GM21619 (cell line): ENCODE data around the gene MEIOSIN.
A peak's percentile ranks its signal among the peaks of the same experiment; 100 is the strongest.

ENCODE experiments used
- ATAC-seq: cut with Tn5 transposase; IDR thresholded peaks from one replicate; pipeline ENCODE4 v1.9.1; 2021; ENCODE audit not compliant: unreplicated experiment

The MEIOSIN gene

GRCh38 chr19:45764945-45765701 is 31.9 kb downstream of the MEIOSIN start:
- ATAC-seq: no peak

GRCh38 chr19:45765702-45766295 is 32.6 kb downstream of the MEIOSIN start:
- ATAC-seq: no peak

GRCh38 chr19:45766296-45766868 is 33.1 kb downstream of the MEIOSIN start:
- ATAC-seq: no peak

GRCh38 chr19:45766869-45767346 is 33.7 kb downstream of the MEIOSIN start:
- ATAC-seq: no peak

GRCh38 chr19:45767410-45767880 is 34.2 kb downstream of the MEIOSIN start:
- no peak for ATAC-seq

GRCh38 chr19:45767881-45768654 is 34.8 kb downstream of the MEIOSIN start:
- ATAC-seq: no peak

GRCh38 chr19:45768655-45768983 is 35.4 kb downstream of the MEIOSIN start:
- ATAC-seq: no peak

GRCh38 chr19:45768984-45769782 is 35.9 kb downstream of the MEIOSIN start, which contains the start of gene SIX5:
SIX5 (minus strand) TSS chr19:45769252; CDS start chr19:45768844, 408 bp downstream.
- peak; percentile 46 for ATAC-seq

- no peak for ATAC-seq
Measured at GRCh38 chr19:45769821-45770191, 36.6 kb downstream of the MEIOSIN start.

GRCh38 chr19:45770192-45771101 is 37.2 kb downstream of the MEIOSIN start:
- ATAC-seq: peak; percentile 47

GRCh38 chr19:45771311-45771933 is 38.2 kb downstream of the MEIOSIN start:
- no peak for ATAC-seq

GRCh38 chr19:45772130-45772840 is 39.0 kb downstream of the MEIOSIN start:
- no peak for ATAC-seq

- no peak for ATAC-seq
Measured at GRCh38 chr19:45772912-45773311, 39.7 kb downstream of the MEIOSIN start.

- no peak for ATAC-seq
Measured at GRCh38 chr19:45773384-45773783, 40.1 kb downstream of the MEIOSIN start.

GRCh38 chr19:45774765-45775164 is 41.5 kb downstream of the MEIOSIN start:
- ATAC-seq: no peak

- no peak for ATAC-seq
Measured at GRCh38 chr19:45777395-45777961, 44.2 kb downstream of the MEIOSIN start.

- no peak for ATAC-seq
Measured at GRCh38 chr19:45778010-45778661, 44.9 kb downstream of the MEIOSIN start.
